Measurements from ENCODE around the gene ETS1. TPM values are rescaled to one million over a fixed set of nuclear protein-coding genes. Genes with fewer than 3 reads are reported as not detected.

Gene ETS1
- total RNA-seq, 4 donors from 2014 or later: 72.4 to 211 (median 165) TPM

GRCh38 chr11:128603003-128603696 is 15.8 kb upstream of the ETS1 start:
- DNase-seq (ENCODE audit: low spot score) (no peak), ATAC-seq (ENCODE audit: low FRiP score) (no peak)
- TF ChIP-seq CTCF (IDR thresholded peaks at IDR 0.05): no peak

GRCh38 chr11:128599729-128600128 is 12.4 kb upstream of the ETS1 start:
- DNase-seq (ENCODE audit: low spot score): no peak
- no peak for ATAC-seq (ENCODE audit: low FRiP score)
- no peak for TF ChIP-seq CTCF (IDR thresholded peaks at IDR 0.05)

GRCh38 chr11:128598506-128599150 is 11.3 kb upstream of the ETS1 start:
- DNase-seq (ENCODE audit: low spot score) (no peak), ATAC-seq (ENCODE audit: low FRiP score) (no peak)
- TF ChIP-seq CTCF (IDR thresholded peaks at IDR 0.05): no peak

- DNase-seq (ENCODE audit: low spot score) (no peak), ATAC-seq (ENCODE audit: low FRiP score) (no peak)
- no peak for TF ChIP-seq CTCF (IDR thresholded peaks at IDR 0.05)
Measured at GRCh38 chr11:128598096-128598495, 10.7 kb upstream of the ETS1 start.

- no peak for TF ChIP-seq CTCF (IDR thresholded peaks at IDR 0.05)
- DNase-seq (ENCODE audit: low spot score) (no peak), ATAC-seq (ENCODE audit: low FRiP score) (no peak)
Measured at GRCh38 chr11:128597209-128597608, 9.9 kb upstream of the ETS1 start.

GRCh38 chr11:128596250-128596649 is 8.9 kb upstream of the ETS1 start:
- ATAC-seq (ENCODE audit: low FRiP score): no peak
- no peak for DNase-seq (ENCODE audit: low spot score)
- no peak for TF ChIP-seq CTCF (IDR thresholded peaks at IDR 0.05)

DNA sequence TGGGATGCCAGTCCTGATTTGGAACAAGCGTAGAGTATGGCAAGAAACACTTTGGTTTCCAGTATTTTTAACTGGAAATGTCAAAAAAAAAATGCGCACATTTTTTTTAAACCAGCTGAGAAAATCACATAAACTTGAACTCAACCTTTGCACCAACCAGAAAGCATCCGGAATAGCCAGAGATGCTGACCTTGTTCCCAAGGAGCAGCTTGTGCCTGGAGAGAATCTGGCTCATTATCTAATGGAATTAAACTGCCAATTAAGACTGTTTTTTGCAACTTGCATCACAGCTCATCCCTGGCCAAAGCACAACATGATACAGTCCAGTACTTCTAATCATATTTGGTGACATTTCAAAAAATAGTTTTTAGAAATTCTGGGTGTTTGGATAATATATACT is 8.4 kb upstream of the ETS1 start:
- DNase-seq (ENCODE audit: low spot score) (no peak), ATAC-seq (ENCODE audit: low FRiP score) (no peak)
- no peak for TF ChIP-seq CTCF (IDR thresholded peaks at IDR 0.05)
